ENCODE data around the gene TRAF4. TPM values are rescaled to one million over a fixed set of nuclear protein-coding genes. Genes with fewer than 3 reads are reported as not detected.
A peak's percentile ranks its signal among the peaks of the same experiment; 100 is the strongest.

TRAF4 gene
- total RNA-seq, 1 donor from 2014 or later: 186 TPM

DNA sequence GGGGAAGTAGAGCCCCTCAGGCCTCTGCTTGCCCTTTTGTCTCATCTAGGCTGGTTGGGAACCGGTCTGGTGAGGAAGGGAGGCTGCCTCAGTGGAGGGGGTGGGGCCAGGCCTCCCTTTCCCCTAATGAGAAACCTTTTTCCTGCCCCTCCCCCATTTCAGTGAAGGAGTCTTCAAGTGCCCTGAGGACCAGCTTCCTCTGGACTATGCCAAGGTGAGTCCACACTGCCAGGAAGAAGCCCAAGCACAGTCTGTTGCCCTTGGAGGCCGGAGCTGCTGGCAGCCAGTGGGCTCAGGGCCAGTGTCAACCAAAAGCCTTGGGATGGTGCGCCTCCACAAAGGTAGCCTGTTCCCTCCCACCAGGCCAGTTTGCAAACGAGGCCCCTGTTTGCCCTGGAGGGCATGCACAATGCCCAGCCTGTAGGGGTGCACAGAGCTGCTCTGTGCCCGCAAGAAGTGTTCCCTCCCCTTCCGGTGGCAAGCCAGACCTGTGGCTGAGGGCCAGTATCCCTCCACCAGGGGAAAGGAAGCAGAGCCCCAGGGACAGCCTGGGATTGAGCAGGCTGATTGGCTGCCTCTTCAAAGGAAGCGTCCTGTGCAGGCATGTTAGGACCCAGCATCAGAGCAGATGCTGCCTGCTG lies 3.4 kb downstream of the TRAF4 start:
- DNase-seq (ENCODE audit: low spot score): peak; percentile 85

DNA sequence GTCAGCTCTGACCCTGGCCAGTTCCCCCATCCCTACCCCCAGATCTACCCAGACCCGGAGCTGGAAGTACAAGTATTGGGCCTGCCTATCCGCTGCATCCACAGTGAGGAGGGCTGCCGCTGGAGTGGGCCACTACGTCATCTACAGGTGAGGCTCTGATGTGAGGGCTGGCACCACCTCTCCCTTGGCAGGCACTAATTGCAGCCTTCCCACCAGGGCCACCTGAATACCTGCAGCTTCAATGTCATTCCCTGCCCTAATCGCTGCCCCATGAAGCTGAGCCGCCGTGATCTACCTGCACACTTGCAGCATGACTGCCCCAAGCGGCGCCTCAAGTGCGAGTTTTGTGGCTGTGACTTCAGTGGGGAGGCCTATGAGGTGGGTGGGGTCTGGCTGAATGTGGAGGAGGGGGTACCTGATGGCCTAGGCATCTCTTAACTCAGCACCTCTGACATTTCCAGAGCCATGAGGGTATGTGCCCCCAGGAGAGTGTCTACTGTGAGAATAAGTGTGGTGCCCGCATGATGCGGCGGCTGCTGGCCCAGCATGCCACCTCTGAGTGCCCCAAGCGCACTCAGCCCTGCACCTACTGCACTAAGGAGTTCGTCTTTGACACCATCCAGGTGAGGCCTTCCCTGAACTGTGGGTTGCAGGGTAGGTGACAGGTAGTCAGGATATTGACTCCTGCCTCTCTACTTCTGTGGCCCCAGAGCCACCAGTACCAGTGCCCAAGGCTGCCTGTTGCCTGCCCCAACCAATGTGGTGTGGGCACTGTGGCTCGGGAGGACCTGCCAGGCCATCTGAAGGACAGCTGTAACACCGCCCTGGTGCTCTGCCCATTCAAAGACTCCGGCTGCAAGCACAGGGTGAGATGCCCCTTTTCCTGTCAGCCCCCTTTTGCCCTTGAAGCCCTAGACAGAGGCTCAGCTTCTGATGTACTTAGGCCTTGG lies 4.3 kb downstream of the TRAF4 start:
- no peak for DNase-seq (ENCODE audit: low spot score)

DNA sequence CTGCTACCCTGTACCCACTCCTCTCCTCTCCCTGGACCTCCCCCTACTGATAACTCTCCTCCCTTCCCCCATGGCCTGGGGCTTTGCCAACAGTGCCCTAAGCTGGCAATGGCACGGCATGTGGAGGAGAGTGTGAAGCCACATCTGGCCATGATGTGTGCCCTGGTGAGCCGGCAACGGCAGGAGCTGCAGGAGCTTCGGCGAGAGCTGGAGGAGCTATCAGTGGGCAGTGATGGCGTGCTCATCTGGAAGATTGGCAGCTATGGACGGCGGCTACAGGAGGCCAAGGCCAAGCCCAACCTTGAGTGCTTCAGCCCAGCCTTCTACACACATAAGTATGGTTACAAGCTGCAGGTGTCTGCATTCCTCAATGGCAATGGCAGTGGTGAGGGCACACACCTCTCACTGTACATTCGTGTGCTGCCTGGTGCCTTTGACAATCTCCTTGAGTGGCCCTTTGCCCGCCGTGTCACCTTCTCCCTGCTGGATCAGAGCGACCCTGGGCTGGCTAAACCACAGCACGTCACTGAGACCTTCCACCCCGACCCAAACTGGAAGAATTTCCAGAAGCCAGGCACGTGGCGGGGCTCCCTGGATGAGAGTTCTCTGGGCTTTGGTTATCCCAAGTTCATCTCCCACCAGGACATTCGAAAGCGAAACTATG lies 5.2 kb downstream of the TRAF4 start:
- DNase-seq (ENCODE audit: low spot score): no peak

DNA sequence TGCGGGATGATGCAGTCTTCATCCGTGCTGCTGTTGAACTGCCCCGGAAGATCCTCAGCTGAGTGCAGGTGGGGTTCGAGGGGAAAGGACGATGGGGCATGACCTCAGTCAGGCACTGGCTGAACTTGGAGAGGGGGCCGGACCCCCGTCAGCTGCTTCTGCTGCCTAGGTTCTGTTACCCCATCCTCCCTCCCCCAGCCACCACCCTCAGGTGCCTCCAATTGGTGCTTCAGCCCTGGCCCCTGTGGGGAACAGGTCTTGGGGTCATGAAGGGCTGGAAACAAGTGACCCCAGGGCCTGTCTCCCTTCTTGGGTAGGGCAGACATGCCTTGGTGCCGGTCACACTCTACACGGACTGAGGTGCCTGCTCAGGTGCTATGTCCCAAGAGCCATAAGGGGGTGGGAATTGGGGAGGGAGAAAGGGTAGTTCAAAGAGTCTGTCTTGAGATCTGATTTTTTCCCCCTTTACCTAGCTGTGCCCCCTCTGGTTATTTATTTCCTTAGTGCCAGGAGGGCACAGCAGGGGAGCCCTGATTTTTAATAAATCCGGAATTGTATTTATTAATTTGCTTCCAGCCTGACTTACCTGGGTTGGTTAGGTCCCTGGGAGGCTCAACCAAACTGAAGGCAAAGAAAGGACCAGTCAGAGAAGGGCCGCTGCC lies 5.8 kb downstream of the TRAF4 start:
- DNase-seq (ENCODE audit: low spot score): no peak

DNA sequence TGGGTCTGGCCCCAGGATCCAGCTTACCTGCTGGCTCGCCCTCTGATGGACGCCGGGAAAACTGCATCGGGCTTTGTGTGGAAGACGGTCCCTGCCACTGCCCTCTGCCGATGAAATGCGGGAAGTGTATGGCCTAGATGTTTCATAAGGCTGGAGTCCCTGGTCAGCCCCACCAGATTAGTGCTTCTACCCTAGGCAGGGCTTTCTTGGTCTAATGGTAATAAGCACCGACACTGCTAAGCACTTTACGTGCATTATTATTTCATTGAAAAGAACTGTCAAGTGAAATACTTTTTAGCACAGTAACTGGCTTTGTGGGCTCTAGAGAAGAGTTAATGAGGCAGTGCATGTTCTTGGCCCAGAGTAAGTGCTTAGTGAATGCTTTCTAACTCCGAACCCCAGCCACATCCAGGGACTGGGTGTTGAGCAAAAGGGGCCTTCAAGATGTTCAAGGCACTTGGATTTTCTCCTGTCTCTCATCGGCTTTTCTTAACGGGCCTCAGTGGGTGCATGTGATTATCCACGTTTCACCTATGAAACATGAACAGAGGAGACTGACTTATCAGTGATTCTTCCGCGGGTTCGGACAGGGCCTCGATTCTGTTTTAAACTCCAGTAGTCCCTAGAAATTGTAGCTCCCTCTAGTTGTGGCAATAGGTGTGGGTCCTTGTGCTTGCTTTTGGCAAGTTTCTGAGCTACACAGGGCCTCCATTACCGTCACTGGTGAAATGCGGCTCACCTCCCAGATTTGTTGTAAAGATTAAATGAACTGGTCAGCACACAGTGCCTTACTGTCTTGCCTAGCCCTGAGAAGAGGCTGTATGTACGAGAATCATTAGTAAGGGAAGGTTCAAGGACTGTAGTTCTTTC lies 6.6 kb downstream of the TRAF4 start:
- DNase-seq (ENCODE audit: low spot score): peak; percentile 94

DNA sequence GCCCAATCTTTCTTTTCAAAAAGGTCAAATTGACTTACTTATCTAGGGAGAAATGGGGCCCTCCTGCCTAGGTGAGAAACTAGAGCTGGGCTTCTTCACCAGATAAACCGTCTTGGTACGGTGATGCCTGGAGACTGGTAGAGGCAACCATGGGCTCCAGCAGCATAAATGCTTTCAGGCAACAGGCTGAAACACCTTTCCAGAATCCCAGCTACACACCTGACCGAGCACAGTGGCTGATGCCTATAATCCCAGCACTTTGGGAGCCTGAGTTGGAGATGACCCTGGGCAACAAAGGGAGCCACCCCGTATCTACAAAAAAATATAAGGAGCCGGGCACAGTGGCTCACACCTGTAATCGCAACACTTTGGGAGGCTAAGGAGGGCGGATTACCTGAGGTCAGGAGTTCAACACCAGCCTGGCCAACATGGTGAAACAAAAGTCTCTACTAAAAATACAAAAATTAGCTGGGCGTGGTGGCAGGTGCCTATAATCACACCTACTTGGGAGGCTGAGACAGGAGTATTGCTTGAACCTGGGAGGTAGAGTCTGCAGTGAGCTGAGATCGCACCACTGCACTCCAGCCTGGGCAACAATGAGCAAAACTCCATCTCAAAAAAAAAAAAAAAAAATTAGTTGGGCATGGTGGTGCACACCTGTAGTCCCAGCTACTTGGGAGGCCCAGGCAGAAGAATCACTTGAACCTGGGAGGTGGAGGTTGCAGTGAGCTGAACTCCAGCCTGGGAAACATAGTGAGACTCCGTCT lies 8.0 kb downstream of the TRAF4 start:
- no peak for DNase-seq (ENCODE audit: low spot score)

DNA sequence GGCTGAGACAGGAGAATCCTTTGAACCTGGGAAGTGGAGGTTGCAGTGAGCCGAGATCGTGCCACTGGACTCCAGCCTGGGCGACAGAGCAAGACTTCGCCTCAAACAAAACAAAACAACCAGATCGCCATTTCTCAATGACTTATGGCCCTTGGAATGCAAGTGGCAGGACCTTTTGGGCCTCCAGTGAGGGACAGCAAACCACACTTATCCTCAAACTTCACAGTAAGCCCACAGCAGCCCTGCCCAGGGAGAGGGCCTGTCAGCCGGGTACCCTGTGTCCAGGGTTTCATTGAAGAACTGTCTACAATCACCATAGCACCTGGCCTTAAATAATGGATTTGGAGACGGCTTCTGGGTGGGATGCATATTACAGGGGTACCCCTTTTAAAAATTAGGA lies 11.7 kb downstream of the TRAF4 start:
- no peak for DNase-seq (ENCODE audit: low spot score)

DNA sequence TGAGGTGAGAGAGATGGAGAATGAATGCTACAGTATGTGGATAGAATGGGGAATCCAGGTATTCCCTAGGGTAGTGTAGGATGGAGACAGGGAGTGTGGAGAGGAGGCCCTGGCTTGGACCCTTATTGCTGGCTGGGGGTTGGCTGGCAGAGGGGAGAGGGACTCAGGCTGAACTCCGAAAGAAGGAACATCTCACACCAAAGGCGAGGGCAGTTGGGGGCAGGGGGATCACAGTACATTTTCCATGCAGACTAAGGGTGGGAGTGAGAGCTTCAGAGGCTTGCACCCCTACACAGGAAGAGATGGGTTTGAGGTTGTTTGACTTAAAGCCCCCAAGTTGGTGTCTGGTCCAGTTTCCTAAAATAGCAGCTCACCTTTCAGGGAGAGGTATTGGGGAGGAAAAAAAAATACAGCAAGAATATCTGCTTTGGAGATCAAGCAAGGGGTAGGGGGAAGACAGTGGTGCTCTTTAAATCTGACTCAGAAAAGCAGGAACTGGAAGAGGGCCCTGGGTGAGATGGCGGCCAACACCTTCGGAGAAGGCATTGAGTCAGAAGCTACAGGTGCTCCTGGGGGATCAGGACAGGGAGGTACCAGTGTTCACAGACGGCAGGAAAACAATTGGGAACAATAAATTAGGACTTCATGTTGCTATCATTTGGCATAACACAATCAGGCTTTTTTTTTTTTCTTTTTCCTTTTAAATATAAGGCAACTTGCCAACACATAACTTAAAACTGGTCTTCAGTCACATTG lies 12.4 kb downstream of the TRAF4 start:
- no peak for DNase-seq (ENCODE audit: low spot score)

DNA sequence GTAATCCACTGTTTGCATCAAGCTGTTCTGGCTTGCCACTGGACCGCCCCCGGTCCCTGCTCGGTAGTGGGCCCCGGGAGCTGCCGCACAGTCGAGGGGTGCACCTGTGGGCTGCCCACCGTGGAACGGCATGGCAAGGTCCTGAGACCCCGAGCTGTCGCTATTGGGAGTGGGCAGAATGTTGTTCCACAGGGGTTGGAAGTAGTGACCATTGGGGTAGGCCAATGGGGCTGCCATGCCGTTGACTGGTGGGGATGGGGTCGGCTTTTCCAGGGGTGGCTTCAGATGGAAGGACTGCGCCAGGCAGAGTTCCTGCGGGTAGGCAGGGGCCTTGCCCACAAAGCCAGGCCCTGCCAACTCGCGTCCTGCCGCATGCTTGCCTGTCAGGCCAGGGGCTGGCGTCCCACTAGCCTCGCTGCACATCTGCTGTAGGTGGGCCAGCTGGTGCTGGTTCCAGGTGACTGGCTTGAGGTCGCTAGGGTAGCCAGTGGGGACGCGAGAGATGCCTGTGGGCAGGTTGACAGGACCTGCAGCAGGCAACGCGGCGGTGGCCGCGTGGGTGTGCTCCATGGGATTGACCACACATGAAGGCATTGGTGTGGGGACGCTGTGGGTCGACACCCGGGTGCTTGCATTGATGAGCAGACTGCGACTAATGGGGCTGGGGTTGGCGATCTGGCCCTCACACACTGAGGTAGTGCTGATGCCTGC lies 14.8 kb downstream of the TRAF4 start:
- no peak for DNase-seq (ENCODE audit: low spot score)

DNA sequence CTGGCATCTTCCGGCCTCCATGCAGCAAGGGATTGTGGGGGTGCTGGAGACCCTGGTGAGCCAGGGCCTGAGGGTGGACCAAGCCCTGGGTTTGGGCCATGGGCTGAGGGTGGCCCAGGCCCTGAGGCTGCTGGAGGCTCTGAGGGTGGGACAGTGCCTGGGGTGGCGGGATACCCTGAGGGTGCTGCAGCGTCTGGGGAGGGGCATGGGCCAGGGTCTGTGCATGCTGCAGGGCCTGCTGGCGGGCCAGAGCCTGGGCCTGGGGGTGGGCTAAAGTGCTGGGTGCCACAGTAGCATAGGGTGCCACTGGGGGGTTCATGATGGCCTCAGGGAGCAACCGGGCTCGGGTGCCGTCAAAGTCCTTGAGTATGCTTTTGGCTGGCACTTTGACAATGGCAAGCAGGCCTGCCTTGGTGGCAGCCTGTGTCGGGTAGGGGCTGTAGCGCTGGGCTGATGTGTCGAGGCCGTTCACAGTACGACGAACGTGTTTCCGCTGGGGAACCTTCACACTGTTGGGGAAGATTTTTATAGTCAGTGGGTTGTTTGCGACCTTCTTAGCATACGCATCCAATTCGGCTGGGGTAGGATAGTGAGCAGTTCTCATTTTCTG lies 15.6 kb downstream of the TRAF4 start:
- DNase-seq (ENCODE audit: low spot score): no peak

DNA sequence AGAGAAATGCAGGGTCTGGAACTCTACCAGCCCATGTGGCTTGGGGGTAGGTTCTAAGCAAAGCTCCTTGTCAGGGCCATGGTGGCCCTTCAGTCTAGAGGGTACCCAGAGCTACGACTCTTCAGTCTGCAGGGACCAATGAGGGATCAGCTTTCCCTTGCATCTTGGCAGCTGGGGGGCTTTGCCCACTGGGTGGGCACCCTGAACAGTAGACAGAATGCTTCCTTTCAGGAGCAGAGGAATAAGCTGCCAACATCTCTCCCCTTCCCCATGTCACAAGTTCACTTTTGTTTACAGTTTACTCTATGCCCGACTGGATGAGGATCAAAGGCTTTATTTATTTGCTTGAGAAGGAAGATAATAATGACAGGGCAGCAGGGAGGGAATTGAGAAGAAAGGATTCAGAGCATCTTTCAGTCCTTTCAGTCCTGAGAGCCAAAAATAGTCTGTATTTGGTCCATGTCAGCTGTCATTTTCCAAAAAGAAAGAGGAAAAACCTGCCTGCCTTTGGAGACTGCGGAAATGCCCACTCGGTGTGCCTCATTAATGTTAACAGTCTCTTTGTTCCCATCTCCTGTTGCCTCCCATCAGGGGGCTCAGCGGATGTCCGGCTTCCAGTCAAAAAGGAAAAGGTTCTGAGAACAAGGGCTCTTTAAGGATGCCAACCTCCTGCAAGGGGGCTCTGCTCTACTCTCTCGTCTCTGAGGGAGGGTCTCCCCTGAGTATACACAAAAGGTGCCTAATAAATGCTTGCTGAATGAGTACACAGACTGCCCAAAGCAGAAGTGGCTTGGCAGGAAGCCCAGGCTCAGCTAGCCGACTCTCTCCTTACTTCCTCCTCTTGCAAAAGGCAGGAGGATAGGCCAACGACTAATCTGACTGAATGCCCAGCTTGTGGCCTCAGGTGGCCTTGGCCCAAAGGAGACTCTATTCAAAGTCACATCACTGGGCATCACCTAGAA lies 17.1 kb downstream of the TRAF4 start:
- DNase-seq (ENCODE audit: low spot score): peak; percentile 75

DNA sequence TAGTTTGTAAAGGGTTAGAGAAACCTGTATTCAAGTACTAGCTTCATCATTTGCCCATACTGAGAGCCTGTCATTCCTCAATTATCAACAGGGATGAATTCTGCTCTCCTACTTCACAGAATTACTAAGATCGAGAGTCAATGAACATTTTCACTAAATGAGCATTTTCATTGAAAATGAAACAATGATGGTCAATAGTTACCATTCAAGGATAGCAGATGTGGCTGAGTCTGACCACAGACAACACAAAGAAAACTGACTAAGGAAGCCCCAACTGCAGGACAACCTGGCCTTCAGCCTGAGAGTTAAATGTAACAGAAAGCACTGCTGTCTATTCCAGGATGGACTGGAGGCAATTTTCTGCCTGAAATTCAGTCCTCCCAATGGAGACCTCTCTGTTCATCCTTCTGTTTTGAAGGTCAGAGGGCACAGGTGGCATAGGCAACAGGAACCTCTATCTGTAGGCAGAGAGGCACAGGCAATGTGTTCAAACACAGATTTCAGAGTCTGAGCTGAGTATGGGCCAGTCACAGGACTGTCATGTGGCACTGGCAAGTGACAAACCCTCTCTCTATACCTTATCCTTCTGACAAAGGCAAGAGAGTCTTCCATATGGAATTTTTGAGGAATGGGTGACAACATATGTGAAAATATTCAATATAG lies 19.5 kb downstream of the TRAF4 start:
- DNase-seq (ENCODE audit: low spot score): no peak

DNA sequence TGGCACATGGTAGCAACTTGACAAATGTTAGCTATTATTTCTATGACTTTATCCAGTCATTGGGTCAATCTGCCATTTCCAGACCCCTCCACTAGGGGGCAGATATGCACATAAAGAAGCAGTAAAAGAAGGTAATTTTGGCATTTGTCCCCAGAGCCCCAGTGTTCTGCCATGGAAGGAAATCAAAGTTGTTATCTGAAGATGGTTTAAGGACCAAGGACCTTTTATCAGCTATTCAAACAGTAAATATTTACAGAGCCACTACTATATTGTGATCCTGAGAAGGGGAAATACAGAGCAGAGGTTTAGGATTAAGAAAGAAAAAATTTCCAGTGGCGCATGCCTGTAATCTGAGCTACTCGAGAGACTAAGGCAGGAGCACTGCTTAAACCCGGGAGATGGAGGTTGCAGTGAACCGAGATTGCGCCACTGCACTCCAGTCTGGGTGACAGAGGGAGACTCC lies 20.0 kb downstream of the TRAF4 start:
- peak; percentile 83 for DNase-seq (ENCODE audit: low spot score)

DNA sequence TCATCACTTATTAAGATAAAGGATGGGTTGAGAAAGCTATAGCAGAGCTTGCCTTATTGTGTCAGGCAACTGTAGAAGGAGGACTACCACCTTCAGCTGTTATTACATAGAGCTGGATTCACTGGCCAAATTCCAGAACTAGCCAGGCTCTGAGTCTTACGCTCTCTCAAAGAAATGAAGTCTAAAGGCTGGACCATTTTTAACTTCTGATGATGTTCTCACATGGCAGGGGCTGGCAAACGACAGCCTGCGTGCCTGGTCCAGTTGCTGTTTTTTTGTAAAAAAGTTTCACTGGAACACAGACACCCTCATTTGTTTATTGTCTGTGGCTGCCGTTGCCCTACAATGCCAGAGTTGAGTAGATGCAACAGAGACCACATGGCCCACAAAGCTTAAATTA lies 21.2 kb downstream of the TRAF4 start:
- DNase-seq (ENCODE audit: low spot score): no peak

DNA sequence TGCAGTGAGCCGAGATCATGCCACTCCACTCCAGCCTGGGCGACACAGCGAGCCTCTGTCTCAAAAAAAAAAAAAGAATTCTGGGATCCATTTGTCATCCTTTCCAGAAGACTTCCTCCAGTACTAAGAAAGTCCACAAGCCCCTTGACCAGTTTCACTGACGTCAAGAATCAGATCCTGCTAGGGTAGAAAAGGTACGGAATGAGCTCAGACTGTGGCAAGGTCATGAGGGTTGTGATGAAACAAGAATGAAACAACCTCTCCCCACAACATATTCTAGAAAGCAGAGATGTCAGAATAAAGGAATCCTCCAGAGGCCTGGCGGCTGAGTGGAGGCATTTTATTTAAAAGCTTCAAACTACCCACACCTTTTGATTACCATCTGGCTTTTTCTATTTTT lies 29.9 kb downstream of the TRAF4 start:
- DNase-seq (ENCODE audit: low spot score): no peak

DNA sequence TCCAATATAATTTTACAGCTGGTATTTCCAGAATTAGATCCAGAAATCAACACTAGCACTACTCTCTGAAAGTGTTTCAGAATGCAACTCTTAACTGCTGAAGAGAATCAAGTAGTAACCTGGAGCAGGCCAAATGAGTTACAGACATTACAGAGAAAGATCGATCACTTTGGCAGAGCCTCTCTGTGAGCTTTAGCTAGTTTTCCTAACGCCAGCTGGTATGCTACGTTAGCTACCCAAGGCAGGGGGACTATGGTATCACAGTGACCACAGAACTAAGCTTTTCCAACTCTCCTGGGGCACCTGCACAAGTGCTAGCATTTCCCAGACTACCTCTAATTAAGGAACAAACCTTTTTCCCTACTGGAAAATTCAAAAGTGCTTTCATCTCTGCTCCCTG lies 30.4 kb downstream of the TRAF4 start:
- no peak for DNase-seq (ENCODE audit: low spot score)

DNA sequence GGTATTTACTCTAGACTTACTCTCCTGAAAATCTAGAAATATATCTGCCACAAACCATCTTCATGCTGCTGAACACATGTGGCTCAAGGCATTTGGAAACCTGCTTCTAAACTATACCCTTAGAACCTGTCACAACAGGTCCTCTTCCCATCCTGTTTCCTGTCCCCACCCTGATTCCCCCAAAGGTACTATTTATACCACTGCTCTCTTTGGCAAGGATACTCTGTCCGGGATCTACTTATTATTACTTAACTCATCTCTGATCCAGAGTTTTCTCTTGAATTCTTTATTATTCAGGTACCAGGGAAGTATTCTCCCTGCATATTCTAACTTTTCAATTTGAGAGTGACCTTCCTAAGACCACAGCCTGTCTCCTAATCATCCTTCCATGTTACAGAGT lies 33.4 kb downstream of the TRAF4 start:
- DNase-seq (ENCODE audit: low spot score): no peak
